Activated naive CD4-positive, alpha-beta T cell treated with anti-CD3 and anti-CD28 coated beads, Interleukin-2, amount 50 U/mL, for 72 hours (primary cell): Measurements from ENCODE around the gene MAP3K12. TPM values are rescaled to one million over a fixed set of nuclear protein-coding genes. Genes with fewer than 3 reads are reported as not detected.
"Not testable (repeated sequence)": the region's sequence is repeated elsewhere in the genome, so short reads cannot be mapped to it uniquely, and the experiment has no call there.

Source experiments
- ATAC-seq, 2 donors: fragments of 150-1000 bp; cut with Tn5 transposase; 2 replicates each; pipeline ENCODE4 v1.10.0; 2021; ENCODE audit warnings: mild to moderate bottlenecking in 2 of 2, moderate library complexity in 2 of 2
- DNase-seq, 2 donors: peaks; one replicate each; pipeline ENCODE4 v3.0.0; 2021 to 2022; ENCODE audit warnings: low spot score in 2 of 2
- H3K27ac Mint-ChIP-seq, 2 donors: one replicate each; pipeline ENCODE4 v1.8.0; 2022; ENCODE audit warnings: mild to moderate bottlenecking in 2 of 2, mixed read lengths in 2 of 2
- H3K36me3 Mint-ChIP-seq, 2 donors: one replicate each; pipeline ENCODE4 v1.8.0; 2022; ENCODE audit warnings: mixed read lengths in 2 of 2
- H3K9me3 Mint-ChIP-seq, 2 donors: one replicate each; pipeline ENCODE4 v1.8.0; 2022; ENCODE audit warnings: mixed read lengths in 2 of 2
- total RNA-seq, 2 donors: library from RNA; stranded (reverse); gene quantifications; one replicate each; pipeline ENCODE4 v1.2.3, GENCODE V29; 2022

The MAP3K12 gene, protein sequence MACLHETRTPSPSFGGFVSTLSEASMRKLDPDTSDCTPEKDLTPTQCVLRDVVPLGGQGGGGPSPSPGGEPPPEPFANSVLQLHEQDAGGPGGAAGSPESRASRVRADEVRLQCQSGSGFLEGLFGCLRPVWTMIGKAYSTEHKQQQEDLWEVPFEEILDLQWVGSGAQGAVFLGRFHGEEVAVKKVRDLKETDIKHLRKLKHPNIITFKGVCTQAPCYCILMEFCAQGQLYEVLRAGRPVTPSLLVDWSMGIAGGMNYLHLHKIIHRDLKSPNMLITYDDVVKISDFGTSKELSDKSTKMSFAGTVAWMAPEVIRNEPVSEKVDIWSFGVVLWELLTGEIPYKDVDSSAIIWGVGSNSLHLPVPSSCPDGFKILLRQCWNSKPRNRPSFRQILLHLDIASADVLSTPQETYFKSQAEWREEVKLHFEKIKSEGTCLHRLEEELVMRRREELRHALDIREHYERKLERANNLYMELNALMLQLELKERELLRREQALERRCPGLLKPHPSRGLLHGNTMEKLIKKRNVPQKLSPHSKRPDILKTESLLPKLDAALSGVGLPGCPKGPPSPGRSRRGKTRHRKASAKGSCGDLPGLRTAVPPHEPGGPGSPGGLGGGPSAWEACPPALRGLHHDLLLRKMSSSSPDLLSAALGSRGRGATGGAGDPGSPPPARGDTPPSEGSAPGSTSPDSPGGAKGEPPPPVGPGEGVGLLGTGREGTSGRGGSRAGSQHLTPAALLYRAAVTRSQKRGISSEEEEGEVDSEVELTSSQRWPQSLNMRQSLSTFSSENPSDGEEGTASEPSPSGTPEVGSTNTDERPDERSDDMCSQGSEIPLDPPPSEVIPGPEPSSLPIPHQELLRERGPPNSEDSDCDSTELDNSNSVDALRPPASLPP
- total RNA-seq: 10 to 100 TPM in 1 of 2 donors, 1 to 10 TPM in 1; 9.5 to 21.7 TPM

- ATAC-seq: peak; percentile 8 to 22
- DNase-seq: peak; percentile 64 to 71
- H3K9me3 Mint-ChIP-seq: no peaks in the 10 kb centered on the region
- H3K27ac Mint-ChIP-seq: peak within 1 kb of the TSS; percentile 92 to 97
- no peaks in the 10 kb centered on the region for H3K36me3 Mint-ChIP-seq
Observed at GRCh38 chr12:53499266-53500141, at the start of gene MAP3K12. TSS of gene MAP3K12 (minus strand) at chr12:53499458. CDS start at chr12:53487391, 12,067 bp downstream.

- not testable (repeated sequence) for H3K27ac Mint-ChIP-seq, H3K9me3 Mint-ChIP-seq, ATAC-seq, H3K36me3 Mint-ChIP-seq, DNase-seq
Observed at GRCh38 chr12:53548354-53548753, 49.1 kb upstream of the MAP3K12 start.

- ATAC-seq (peak; percentile 95 to 98), DNase-seq (peak in 1 of 2 donors; percentile 54)
- H3K9me3 Mint-ChIP-seq: no peaks in the 10 kb centered on the region
- H3K36me3 Mint-ChIP-seq: no peaks in the 10 kb centered on the region
- peak overlapping the region; percentile 70 to 77 for H3K27ac Mint-ChIP-seq
Observed at GRCh38 chr12:53543539-53543938, 44.3 kb upstream of the MAP3K12 start.

GRCh38 chr12:53539526-53539925, 40.3 kb upstream of the MAP3K12 start:
- no peak for DNase-seq
- Mint-ChIP-seq H3K36me3 (no peaks in the 10 kb centered on the region), H3K27ac (no peak overlapping the region), H3K9me3 (no peaks in the 10 kb centered on the region)
- ATAC-seq: no peak

DNA sequence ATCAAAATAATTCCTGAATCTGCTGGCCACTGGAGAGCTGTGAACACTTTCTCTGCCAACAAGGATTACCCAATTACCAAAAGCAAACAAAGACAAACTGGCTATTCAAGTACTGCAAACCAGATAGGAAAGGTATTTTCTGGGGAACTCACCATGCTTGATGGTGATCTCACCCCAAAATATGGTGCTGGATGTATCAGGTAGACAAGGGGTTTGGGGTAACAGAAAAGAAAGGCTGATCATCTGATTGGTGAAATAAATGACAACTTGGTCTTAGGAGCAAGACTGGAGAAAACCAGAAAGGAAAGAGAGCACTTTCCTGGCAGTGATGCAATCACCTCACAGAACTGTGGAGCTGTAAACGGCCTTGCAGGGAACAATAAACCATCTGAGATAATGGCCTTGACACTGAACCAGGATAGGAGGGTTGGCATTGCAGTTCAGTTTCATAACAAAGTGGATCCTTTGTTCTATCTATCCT, 39.0 kb upstream of the MAP3K12 start:
- ATAC-seq (no peak), DNase-seq (no peak)
- Mint-ChIP-seq H3K36me3 (peaks cover 1 to 2% of the 10 kb centered on the region in 2 donors), H3K27ac (peak overlapping the region in 1 of 2 donors; percentile 40), H3K9me3 (no peaks in the 10 kb centered on the region)

- no peaks in the 10 kb centered on the region for H3K9me3 Mint-ChIP-seq
- no peak for ATAC-seq
- no peak overlapping the region for H3K27ac Mint-ChIP-seq
- DNase-seq: no peak
- H3K36me3 Mint-ChIP-seq: peaks cover 7 to 11% of the 10 kb centered on the region in 2 donors
Observed at GRCh38 chr12:53536962-53537361, 37.7 kb upstream of the MAP3K12 start.

DNA sequence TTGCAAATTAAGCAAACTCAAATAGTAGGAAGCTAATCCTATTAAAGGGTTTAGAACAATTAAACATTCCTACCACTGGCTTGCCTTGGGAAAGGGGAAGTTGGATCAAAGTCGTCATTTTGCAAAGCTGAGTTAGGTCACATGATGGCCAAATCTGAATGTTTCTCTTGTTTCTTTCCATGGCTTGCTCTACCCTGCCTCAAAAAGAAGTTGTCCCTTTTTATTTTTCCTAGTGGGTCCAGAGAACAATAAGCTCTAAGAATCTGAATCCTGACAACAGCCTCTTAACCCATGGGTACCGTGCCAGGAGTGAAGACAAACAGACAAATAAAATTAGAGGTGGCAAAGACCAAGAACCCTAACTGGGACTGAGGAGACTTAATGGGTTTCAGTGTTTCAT, 34.2 kb upstream of the MAP3K12 start:
- H3K9me3 Mint-ChIP-seq: no peaks in the 10 kb centered on the region
- DNase-seq (no peak), ATAC-seq (no peak)
- peaks cover 7 to 11% of the 10 kb centered on the region in 2 donors for H3K36me3 Mint-ChIP-seq
- no peak overlapping the region for H3K27ac Mint-ChIP-seq

DNA sequence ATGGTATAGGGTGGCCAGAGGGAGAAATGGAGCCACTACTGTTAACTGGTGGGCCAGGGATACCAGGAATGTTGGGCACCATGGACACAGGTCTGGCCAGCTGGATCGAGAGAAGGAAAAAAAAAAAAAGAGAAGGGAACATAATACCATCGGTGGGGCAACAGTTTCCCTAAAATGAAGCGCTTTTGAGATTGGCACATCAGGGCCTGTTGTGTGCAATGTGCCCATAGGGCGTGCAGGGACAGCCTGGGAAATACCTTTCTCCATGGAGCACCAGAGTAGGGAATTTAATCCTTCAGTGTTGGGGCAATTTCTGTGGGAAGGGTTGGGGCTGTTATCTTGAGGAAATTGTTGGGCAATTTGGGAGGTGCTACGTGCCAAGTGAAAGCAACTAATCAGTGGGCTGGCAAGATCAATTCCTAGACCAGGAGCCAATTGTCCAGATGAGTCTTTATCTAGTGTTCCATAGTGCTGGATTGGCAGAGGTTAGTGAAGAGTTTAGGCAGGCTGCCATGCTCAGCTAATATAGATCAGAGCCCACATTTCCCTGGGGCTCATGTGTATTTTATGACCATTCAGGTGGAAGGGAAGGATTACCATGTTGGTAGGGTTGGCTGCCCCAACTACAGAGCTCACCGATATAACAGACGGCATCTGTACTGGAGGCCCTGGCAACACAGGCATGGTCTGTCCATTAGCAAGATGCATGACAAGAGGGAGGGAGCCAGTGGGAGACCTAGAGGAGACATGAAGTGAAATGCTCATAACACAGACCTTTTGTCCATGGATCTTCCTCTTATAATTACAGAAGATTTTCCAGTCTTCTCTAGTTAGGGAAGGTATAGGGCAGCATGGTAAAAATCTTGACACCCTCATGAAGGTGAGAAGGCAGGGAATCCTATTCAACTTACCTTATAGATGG, 33.5 kb upstream of the MAP3K12 start:
- DNase-seq (no peak), ATAC-seq (no peak)
- Mint-ChIP-seq H3K36me3 (peaks cover 7 to 11% of the 10 kb centered on the region in 2 donors), H3K9me3 (no peaks in the 10 kb centered on the region), H3K27ac (no peak overlapping the region)

DNA sequence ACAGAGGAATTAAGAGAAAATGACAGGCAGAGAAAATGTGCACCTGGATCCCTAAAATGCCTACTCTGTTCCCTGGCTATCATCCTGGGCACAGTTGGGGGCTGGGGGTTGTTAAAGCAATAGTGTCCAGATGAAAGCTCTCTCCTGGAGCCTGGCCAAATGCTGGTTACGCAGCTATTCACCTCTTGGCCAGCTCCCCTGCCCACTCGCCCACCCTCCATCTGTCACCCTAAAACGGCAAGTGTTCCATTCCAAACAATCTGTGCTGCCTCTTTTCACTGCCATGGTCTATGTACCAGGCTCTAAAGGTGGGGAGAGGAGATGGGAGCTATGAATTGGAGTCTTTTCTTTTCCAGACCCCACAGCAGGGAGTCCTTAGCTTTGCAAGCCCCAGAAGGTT, 32.8 kb upstream of the MAP3K12 start:
- peaks cover 7 to 11% of the 10 kb centered on the region in 2 donors for H3K36me3 Mint-ChIP-seq
- H3K27ac Mint-ChIP-seq: no peak overlapping the region
- H3K9me3 Mint-ChIP-seq: no peaks in the 10 kb centered on the region
- DNase-seq (no peak), ATAC-seq (no peak)

DNA sequence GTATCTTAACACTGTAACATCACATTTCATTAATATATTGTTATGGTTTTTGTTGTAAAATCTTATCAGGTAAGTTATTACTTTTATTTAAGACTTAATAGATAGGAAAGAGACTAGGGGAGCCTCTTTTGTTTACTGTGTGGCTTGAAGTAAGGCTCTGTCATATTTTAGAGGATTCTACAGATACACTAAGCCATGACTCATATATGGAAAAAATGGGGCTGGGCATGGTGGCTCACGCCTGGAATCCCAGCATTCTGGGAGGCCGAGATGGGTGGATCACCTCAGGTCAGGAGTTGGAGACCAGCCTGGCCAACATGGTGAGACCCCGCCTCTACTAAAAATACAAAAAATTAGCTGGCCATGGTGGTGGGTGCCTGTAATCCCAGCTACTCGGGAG, 31.7 kb upstream of the MAP3K12 start:
- peaks cover 7 to 11% of the 10 kb centered on the region in 2 donors for H3K36me3 Mint-ChIP-seq
- H3K9me3 Mint-ChIP-seq: no peaks in the 10 kb centered on the region
- DNase-seq (no peak), ATAC-seq (no peak)
- H3K27ac Mint-ChIP-seq: no peak overlapping the region

DNA sequence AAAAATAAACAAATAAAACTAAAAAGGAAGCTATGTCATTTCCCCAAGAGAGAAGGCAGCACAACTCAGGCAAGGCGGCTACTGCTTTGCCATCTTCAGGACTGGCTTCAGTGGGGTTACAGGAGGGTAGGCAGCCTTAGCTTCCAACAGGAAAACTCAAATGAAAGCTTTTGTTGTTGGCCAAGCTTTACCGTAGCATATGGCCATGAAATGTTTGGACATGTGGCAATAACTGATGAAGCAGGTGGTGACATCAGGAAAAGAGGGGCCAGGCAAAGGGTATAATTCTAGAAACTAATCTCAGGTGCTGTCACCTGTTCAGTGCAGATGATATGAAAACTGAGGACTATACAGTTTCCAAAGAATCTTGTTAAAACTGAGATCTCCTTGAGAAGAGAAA, 30.8 kb upstream of the MAP3K12 start:
- no peak for DNase-seq
- ATAC-seq: no peak
- H3K27ac Mint-ChIP-seq: no peak overlapping the region
- no peaks in the 10 kb centered on the region for H3K9me3 Mint-ChIP-seq
- H3K36me3 Mint-ChIP-seq: peaks cover 7 to 11% of the 10 kb centered on the region in 2 donors

DNA sequence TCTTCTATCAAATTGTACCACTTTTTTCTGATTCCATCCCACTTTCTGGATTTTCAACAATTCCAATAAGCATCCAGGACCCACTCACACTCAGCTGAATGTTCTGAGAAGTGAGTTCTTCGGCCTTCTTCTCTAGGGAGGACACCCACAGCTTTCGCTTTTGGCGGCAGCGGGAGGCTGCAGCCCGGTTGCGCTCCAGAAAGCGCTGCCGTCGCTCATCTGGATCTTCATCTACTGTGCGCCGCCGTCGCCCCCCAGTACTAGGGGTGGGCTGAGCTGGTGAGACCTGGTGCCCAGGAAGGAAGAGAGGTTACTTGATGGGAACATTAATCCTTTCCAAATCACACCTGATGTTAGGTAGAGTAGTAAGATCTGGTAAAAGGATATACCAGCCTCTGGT, 25.2 kb upstream of the MAP3K12 start:
- ATAC-seq (no peak), DNase-seq (no peak)
- Mint-ChIP-seq H3K27ac (peak overlapping the region in 1 of 2 donors; percentile 22), H3K36me3 (peaks cover 0 to 6% of the 10 kb centered on the region in 2 donors), H3K9me3 (no peaks in the 10 kb centered on the region)

- no peak for DNase-seq
- peak in 1 of 2 donors; percentile 5 for ATAC-seq
- Mint-ChIP-seq H3K36me3 (peaks cover 0 to 6% of the 10 kb centered on the region in 2 donors), H3K27ac (no peak overlapping the region), H3K9me3 (no peaks in the 10 kb centered on the region)
Observed at GRCh38 chr12:53523131-53523530, 23.9 kb upstream of the MAP3K12 start.

DNA sequence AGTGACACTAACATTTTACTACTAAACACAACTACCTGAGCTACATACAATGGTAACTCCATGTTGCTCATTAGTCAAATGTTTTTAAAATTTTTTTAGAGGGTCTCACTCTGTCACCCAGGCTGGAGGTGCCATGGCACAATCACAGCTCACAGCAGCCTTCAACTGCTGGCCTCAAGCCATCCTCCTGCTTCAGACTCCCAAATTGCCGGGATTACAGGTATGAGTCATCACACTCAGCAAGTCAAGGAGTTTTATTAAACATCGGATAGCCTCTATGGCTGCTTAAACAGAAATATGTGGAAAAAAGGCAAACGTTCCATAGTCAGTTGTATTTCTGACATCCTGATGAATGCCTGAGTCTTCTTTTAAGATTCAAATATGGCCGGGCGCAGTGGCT, 19.1 kb upstream of the MAP3K12 start:
- H3K27ac Mint-ChIP-seq: no peak overlapping the region
- H3K9me3 Mint-ChIP-seq: no peaks in the 10 kb centered on the region

DNA sequence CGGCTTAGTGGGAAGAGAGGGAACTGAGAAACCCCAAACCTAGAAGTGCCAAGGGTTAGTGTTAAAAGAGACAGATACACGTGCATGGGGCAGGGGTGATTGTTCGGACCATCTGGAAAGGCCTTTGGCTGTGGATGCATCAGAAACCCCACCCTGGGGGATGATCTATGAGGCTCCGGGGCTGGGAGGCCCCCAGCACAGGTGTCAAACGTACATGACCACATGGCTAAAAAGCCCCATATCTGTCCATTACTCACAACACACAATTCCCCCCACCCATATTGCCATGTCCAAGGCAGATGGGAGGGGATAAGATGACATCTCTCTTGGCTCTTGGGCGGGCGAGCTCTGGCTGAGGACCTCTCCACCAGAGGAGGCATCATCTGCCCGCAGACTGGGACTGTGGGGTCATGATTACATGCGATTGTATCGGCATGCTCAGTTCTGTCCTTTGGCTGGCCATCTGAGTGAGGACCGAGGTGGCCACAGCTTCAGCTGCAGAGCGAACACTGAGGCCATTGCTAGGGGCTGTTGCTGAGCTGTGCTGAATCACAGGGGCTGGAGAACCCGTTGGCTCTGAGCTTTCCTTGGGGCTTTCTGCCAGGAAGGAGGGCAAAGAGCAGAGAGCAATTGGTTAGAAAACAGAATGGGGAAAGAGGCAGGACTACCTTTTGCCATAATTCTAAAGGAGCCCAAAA, 17.6 kb upstream of the MAP3K12 start:
- DNase-seq (no peak), ATAC-seq (no peak)
- H3K9me3 Mint-ChIP-seq: no peaks in the 10 kb centered on the region
- peaks cover 0 to 6% of the 10 kb centered on the region in 2 donors for H3K36me3 Mint-ChIP-seq
- H3K27ac Mint-ChIP-seq: peak overlapping the region; percentile 34

More for the DNA sequence above, 19.1 kb upstream of the MAP3K12 start:
- no peak for ATAC-seq
- no peak for DNase-seq
- H3K36me3 Mint-ChIP-seq: peaks cover 0 to 6% of the 10 kb centered on the region in 2 donors
